NB4 (cell line): ENCODE data around the gene TMEM140.

ENCODE experiments used
- CTCF ChIP-seq: IDR thresholded peaks from one replicate; pipeline ENCODE4 v1.5.1; 2012; ENCODE audit warnings: low read depth, low read length
- MAX ChIP-seq: IDR thresholded peaks from 2 replicates; pipeline ENCODE4 v1.6.1; 2011; ENCODE audit warnings: low read depth, low read length
- MYC ChIP-seq: IDR thresholded peaks from 2 replicates; pipeline ENCODE4 v1.6.1; 2011; ENCODE audit warnings: low read depth, low read length
- POLR2A ChIP-seq: IDR thresholded peaks from 2 replicates; pipeline ENCODE4 v1.6.1; 2011; ENCODE audit warnings: mild to moderate bottlenecking; ENCODE audit not compliant: insufficient read length; ENCODE audit errors: extremely low read depth

- no peak for TF ChIP-seq CTCF
- no peak for TF ChIP-seq POLR2A
- no peak for TF ChIP-seq MYC
- TF ChIP-seq MAX = no peak
Observed at GRCh38 chr7:135186841-135187253, 39.0 kb downstream of the TMEM140 start.
